ENCODE measurements around the gene FAM89B. TPM values are rescaled to one million over a fixed set of nuclear protein-coding genes. Genes with fewer than 3 reads are reported as not detected.
A peak's percentile ranks its signal among the peaks of the same experiment; 100 is the strongest.

Gene FAM89B
- total RNA-seq, 1 donor from 2014 or later = 21.6 TPM

DNA sequence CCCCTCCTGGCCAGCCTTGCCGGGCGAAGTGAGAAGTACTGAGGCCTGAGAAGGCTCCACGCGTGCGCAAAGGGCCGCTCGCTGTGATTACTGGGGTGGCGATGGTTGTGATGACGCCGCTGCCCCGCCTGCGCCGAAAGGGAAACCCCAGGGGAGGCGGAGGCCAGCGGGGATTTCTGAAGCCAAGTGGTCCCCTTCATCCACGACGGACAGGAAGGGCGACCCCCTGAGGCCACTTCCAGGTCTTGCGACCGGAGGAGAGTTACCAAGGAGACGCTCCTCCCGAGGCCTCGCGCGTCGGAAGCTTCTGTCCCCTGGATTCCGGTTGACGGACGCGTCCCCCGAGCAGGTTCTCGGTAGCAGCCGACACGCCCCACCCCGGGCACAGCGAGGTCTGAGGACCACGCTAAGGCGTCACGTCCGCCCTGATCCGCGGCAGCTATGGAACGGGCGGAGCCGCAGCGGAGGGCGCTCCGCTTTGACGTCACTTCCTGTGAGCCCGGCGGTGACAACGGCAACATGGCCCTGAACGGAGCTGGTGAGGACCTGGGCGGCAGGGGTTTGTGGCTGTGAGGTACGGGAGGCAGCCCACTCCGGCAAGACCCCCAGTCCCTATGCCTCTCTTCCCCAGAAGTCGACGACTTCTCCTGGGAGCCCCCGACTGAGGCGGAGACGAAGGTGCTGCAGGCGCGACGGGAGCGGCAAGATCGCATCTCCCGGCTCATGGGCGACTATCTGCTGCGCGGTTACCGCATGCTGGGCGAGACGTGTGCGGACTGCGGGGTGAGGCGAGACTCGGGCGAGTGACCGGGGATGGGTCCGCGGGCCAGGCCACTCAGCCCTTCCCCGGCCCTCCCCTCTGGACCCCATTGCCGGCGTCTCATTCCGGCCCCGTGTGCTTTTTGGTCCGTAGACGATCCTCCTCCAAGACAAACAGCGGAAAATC lies 2.1 kb upstream of the FAM89B start, which contains the start of gene ZNRD2:
Gene ZNRD2 (plus strand): TSS at position 505 of the 946 bp plus-strand sequence. CDS start 15 bp downstream, at position 520.
- peak; percentile 68 for ATAC-seq (ENCODE audit: low read depth)
- H3K4me1 Mint-ChIP-seq = peaks cover 78% of the 10 kb centered on the region
- no peaks in the 10 kb centered on the region for H3K27me3 Mint-ChIP-seq

DNA sequence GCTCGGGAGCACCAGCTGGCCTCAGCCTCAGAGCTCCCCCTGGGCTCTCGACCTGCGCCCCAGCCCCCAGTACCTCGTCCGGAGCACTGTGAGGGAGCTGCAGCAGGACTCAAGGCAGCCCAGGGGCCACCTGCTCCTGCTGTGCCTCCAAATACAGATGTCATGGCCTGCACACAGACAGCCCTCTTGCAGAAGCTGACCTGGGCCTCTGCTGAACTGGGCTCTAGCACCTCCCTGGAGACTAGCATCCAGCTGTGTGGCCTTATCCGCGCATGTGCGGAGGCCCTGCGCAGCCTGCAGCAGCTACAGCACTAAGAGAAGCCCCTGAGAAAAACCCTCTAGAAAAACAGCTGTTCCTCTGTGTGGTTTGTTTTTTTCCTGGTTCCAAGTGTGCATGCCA lies 918 bp upstream of the FAM89B start:
- H3K27ac Mint-ChIP-seq = peak overlapping the region; percentile 85
- peak overlapping the region; percentile 99 for H3K4me3 Mint-ChIP-seq
- ATAC-seq (ENCODE audit: low read depth) = no peak
- intact Hi-C loops (cut with micrococcal nuclease) = loop anchor here (5.0 kb wide), 3 partner anchors 286 to 544 kb away; partner anchors contain the start of genes CFL1, SNX15 and SYVN1
- peaks cover 71% of the 10 kb centered on the region for H3K4me1 Mint-ChIP-seq
- no peaks in the 10 kb centered on the region for H3K9me3 Mint-ChIP-seq
- POLR2A ChIA-PET = interaction anchor here (0.7 to 5.7 kb wide), 14 partner anchors 11 to 439 kb away, joined by 3 to 112 read pairs (median 13); partner anchors contain the start of genes CCDC85B, LTBP3, MAP3K11 and PCNX3
- no peaks in the 10 kb centered on the region for H3K27me3 Mint-ChIP-seq
- CTCF ChIA-PET = interaction anchor here (1.1 to 5.1 kb wide), 7 partner anchors 18 to 155 kb away, joined by 3 to 67 read pairs (median 5); partner anchors contain the start of genes KCNK7, PCNX3 and SIPA1
- H3K36me3 Mint-ChIP-seq (ENCODE audit: low read depth) = peaks cover 25% of the 10 kb centered on the region
- TF ChIP-seq, protein P1, sequence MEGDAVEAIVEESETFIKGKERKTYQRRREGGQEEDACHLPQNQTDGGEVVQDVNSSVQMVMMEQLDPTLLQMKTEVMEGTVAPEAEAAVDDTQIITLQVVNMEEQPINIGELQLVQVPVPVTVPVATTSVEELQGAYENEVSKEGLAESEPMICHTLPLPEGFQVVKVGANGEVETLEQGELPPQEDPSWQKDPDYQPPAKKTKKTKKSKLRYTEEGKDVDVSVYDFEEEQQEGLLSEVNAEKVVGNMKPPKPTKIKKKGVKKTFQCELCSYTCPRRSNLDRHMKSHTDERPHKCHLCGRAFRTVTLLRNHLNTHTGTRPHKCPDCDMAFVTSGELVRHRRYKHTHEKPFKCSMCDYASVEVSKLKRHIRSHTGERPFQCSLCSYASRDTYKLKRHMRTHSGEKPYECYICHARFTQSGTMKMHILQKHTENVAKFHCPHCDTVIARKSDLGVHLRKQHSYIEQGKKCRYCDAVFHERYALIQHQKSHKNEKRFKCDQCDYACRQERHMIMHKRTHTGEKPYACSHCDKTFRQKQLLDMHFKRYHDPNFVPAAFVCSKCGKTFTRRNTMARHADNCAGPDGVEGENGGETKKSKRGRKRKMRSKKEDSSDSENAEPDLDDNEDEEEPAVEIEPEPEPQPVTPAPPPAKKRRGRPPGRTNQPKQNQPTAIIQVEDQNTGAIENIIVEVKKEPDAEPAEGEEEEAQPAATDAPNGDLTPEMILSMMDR (IDR thresholded peaks at IDR 0.05) = no peak
- no peak for DNase-seq

More for the DNA sequence above, 2.1 kb upstream of the FAM89B start, which contains the start of gene ZNRD2:
- peak within 1 kb of the TSS; percentile 99 for H3K27ac Mint-ChIP-seq
- DNase-seq = peak; percentile 93
- H3K9me3 Mint-ChIP-seq = no peaks in the 10 kb centered on the region
- H3K36me3 Mint-ChIP-seq (ENCODE audit: low read depth) = peaks cover 25% of the 10 kb centered on the region
- H3K4me3 Mint-ChIP-seq = peak within 1 kb of the TSS; percentile 99
- TF ChIP-seq, protein P1 (IDR thresholded peaks at IDR 0.05) = no peak
- intact Hi-C loops (cut with micrococcal nuclease) = loop anchor here (1.0 to 5.0 kb wide), 9 partner anchors 12 to 543 kb away; partner anchors contain the start of genes CFL1, LTBP3, PCNX3 and SLC25A45
- ChIA-PET POLR2A (interaction anchor here (0.6 to 5.7 kb wide), 39 partner anchors 9 to 460 kb away, joined by 3 to 112 read pairs (median 5); partner anchors contain the start of genes CCDC85B, CFL1, DPF2 and FIBP), CTCF (interaction anchor here (0.5 to 5.1 kb wide), 9 partner anchors 11 to 709 kb away, joined by 3 to 67 read pairs (median 4); partner anchors contain the start of genes KCNK7, LTBP3 and MUS81)

DNA sequence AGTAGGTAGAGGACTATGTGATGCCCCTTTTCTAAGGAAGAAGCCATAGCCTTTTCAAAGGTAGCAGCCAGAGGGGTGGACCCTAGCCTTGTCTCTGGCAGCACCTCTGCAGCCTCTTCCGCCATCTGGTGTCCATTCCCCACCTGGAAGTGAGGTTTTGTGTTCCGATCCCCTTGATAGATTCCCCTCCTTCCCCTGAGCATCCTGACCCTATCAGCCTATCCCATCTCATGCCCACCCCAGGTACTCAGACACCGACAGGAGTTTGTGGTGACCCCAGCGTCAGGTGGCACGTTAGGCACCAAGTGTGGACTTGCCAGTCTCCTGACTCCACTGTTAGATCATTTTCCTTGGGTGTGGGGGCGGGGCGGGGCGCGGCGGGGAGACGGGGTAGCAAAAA lies 398 bp upstream of the FAM89B start:
- Mint-ChIP-seq H3K36me3 (ENCODE audit: low read depth) (peaks cover 25% of the 10 kb centered on the region), H3K27ac (peak overlapping the region; percentile 85), H3K4me3 (peak overlapping the region; percentile 99), H3K4me1 (peaks cover 71% of the 10 kb centered on the region), H3K27me3 (no peaks in the 10 kb centered on the region), H3K9me3 (no peaks in the 10 kb centered on the region)
- ChIA-PET CTCF (interaction anchor here (0.9 to 5.1 kb wide), 7 partner anchors 14 to 66 kb away, joined by 3 to 67 read pairs (median 5); partner anchors contain the start of genes KCNK7, PCNX3 and SIPA1), POLR2A (interaction anchor here (0.5 to 5.7 kb wide), 16 partner anchors 17 to 460 kb away, joined by 3 to 112 read pairs (median 6); partner anchors contain the start of genes KAT5, MALAT1, MAP3K11 and PCNX3)
- DNase-seq (no peak), ATAC-seq (ENCODE audit: low read depth) (no peak)
- TF ChIP-seq, protein P1 (IDR thresholded peaks at IDR 0.05) = no peak
- intact Hi-C loops (cut with micrococcal nuclease) = loop anchor here (5.0 kb wide), 3 partner anchors 285 to 545 kb away; partner anchors contain the start of genes CFL1, SNX15 and SYVN1

DNA sequence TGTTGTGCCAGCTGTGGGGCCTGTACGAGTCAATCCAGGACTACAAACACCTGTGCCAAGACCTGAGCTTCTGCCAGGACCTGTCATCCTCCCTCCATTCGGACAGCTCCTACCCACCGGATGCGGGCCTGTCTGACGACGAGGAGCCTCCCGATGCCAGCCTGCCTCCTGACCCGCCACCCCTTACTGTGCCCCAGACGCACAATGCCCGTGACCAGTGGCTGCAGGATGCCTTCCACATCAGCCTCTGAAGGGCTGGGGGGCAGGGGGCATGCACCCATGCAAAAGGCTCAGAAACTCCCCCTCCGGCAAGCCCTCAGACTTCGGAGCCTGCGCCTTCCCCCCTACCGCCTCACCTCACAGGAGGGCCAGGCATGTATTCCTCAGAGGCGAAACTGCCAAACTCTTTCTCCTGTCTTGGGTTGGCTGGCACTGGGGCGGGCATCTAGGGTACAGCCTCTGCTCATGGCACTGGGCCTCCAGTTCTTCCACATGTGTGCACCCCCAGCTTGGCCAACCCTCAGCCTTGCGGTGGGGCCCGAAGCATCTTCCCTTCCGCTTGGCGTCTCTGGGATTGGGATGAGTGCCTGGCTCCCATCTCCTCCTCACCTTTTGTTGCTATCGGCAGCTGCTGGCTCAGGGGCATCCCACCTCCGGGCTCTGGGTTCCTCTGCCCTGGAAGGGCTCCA lies 1.2 kb downstream of the FAM89B start:
- TF ChIP-seq, protein P1 (IDR thresholded peaks at IDR 0.05) = no peak
- no peaks in the 10 kb centered on the region for H3K9me3 Mint-ChIP-seq
- H3K4me1 Mint-ChIP-seq = peaks cover 77% of the 10 kb centered on the region
- H3K36me3 Mint-ChIP-seq (ENCODE audit: low read depth) = peaks cover 23% of the 10 kb centered on the region
- peak overlapping the region; percentile 83 for H3K4me3 Mint-ChIP-seq
- ATAC-seq (ENCODE audit: low read depth) = no peak
- H3K27me3 Mint-ChIP-seq = no peaks in the 10 kb centered on the region
- peak overlapping the region; percentile 90 for H3K27ac Mint-ChIP-seq
- no peak for DNase-seq
- intact Hi-C loops (cut with micrococcal nuclease) = loop anchor here (1.0 to 5.0 kb wide), 8 partner anchors 15 to 546 kb away; partner anchors contain the start of genes CFL1, PCNX3, SNX15 and SYVN1
- ChIA-PET CTCF (interaction anchor here (0.9 to 5.1 kb wide), 5 partner anchors 15 to 42 kb away, joined by 3 to 67 read pairs (median 5); partner anchors contain the start of genes KCNK7 and PCNX3), POLR2A (interaction anchor here (0.8 to 5.7 kb wide), 7 partner anchors 15 to 90 kb away, joined by 4 to 112 read pairs (median 22); partner anchors contain the start of genes MAP3K11, PCNX3, RELA and SIPA1)
